ENCODE results near the gene OPA3.

DNA sequence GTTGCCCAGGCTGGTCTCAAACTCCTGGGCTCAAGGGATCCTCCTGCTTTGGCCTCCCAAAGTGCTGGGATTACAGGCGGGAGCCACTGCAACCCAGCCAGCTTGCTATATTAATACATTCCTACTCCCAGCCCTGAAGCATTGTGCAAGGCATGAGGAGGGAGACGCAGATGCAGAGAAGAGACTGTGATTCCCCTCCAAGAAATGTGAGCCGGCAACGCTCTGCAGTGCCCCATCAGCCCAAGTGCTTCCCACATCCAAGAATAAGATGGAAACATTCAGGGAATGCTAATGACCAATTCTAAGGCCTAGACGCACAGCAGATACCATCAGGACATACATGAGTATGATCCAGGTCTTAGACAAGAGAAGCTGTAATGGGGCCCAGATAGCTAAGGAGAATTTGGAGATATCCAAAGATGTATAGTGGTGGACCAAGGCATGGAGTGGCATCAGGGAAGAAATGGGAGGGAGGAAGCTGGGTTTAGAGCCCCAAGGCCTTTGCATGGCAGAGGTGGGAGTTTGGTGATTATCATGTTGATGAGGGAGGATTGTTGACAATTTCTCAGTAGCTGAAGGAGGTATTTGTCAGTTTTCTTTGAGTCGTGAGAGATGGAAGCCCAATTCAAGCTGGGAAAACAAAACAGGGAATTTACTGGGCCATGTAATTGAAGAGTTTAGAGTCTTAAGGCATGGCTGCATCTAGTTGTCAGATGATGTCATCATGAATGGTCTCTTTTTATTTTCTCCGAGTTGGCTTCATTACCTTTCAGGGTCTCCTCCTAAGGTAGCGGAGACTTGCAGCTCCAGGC lies 83.5 kb downstream of the OPA3 start:
- no peak for TF ChIP-seq EZH2 (IDR thresholded peaks at IDR 0.05; ENCODE audit: insufficient read depth, poor library complexity, severe bottlenecking)
- no peak for TF ChIP-seq EZH2phosphoT487 (IDR thresholded peaks at IDR 0.05; ENCODE audit: insufficient read depth, low read depth)
